Stimulated activated CD4-positive, alpha-beta T cell treated with anti-CD3 and anti-CD28 coated beads, Interleukin-15, amount 100 ng/mL, for 24 hours (primary cell): Measurements from ENCODE around the gene B4GALT3.
A peak's percentile ranks its signal among the peaks of the same experiment; 100 is the strongest.

Source experiments
- DNase-seq: peaks from one replicate; pipeline ENCODE4 v3.0.0-alpha.2; 2020

B4GALT3 gene

DNA sequence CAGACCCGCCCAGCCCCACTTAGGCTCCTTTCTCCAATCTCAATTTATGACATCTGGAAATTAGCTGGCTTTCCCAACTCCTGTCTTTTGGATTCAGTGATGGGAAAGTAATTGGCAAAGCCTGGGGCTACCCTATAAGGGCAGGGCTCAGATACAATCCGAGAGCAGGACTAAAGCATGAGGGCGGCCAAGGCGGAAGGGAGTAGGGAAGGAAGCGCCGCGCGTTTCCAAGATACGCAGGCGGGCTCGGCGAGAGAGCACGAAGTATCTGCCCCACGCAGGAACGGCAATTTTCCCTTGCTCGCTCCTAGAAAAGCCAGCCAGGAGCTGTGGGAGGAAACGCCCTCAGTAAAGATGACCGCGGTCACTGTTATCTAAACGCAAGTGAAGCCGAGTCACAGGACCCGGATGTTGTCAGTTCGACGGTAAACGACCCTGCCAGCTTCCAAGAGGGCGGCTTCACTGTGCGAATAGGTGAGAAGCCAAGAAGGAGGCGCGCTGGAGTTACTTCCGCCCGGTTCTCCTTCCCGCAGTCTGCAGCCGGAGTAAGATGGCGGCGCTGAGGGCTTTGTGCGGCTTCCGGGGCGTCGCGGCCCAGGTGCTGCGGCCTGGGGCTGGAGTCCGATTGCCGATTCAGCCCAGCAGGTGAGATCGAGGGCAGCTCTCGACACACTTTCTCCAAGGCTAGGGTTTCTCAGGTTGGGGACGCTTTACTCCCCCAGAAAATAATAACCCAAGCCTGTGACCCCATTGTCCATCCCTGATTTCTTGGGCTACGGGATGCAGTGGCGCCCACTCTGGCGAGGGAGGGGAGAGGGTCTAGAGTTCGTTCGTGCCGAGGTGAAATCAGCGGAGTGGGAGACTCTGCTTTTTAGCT, 24.8 kb upstream of the B4GALT3 start, which contains the start of gene NDUFS2:
NDUFS2 (plus strand) TSS at position 532 of the 877 bp plus-strand sequence; CDS start at position 551, 19 bp downstream.
- DNase-seq, result peak; percentile 97

DNA sequence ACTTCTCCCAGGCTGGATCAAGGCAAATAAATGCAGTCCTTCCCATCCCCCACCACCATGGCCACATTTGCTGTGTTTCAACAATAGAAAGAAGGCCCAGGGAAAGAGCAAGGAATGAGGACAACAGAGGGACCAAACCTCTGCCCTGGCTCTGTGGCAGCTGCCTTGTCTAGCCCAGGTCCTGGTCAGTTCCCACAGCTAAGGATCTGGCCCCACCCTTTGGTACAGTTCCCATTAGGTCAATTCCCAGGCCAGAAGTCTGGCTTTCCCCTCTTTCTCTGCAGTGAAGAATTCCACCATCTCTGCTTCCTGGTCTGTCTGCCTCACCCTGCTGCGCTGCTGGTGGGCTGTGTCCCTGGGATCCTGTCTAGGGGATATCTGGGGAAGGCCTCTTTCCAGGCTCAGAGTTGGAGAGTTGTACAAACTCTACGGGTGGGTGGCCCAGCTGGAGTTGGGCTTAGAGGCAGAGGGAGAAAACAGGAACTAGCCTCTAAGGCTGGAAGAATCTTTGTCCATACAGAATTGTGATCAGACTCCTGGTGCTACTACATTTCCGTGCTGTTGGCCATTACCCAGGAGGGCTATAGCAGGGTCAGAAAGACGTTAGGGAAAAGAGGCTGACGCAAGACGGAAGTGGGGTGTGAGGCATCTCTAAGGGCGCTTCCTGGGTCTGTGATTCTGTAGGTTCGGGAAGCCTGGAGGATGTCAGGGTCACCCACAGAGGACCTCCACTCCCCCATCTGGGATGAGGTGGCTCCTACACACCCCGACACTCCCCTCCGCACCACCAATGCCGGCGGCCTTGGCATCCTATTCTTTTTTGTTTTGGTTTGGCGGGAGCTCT, 23.9 kb upstream of the B4GALT3 start:
- DNase-seq, result no peak

DNA sequence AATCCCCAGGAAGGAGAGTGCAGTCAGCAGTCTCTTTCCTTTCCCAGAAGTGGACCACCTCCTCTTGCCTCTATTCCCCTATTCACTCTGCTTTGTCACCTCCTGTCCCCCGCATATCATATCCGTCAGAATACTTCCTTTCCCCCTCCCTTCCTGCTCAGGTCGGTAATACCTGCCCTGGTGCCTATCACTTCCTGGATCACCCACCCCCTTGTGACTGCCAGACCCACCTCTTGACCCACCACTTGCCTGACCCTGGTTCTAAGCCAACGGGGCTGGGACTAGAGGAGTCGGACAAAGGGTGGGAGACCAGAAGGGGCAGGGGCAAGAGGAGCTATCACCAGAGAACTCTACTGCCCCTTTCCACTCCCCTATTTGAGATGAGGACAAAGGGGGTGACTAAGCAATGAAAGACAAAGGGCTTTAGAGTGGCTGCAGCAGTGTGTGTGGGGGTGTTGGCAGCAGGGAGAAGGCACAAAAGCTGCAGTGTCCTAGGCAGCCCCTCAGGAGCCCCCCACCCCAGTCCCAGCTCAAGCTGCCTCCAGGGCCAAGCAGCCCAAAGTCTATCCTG, 23.2 kb upstream of the B4GALT3 start:
- no peak for DNase-seq

DNA sequence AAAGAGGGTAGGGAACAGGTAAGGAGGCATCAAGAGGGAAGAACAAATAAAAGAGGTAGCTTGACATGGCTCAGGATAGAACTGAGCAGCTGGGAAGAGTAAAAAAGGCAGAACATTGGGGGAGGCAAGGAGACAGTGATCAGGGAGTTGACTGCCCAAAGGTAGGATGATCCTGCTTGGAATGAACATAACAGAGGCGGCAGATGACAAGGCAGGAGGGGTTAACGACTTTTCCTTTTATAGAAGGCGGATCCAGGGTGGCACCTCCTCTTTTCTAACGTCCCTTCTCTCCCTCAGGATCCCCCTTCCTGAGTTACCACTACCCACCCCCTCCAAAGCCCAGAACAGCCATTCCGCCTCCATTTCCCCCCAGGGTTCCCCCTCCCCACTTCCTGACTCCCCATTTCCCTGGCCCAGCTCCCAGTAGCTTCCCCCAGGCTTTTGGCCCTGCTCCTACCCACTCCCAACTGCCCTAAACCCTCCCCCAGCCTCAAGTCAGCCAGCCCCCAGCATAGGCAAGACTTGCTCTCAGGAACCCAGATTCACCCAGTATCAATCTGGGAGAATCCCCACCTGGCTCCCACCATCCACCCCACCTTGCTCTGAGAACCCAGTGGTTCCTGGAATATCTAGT, 22.3 kb upstream of the B4GALT3 start:
- no peak for DNase-seq

DNA sequence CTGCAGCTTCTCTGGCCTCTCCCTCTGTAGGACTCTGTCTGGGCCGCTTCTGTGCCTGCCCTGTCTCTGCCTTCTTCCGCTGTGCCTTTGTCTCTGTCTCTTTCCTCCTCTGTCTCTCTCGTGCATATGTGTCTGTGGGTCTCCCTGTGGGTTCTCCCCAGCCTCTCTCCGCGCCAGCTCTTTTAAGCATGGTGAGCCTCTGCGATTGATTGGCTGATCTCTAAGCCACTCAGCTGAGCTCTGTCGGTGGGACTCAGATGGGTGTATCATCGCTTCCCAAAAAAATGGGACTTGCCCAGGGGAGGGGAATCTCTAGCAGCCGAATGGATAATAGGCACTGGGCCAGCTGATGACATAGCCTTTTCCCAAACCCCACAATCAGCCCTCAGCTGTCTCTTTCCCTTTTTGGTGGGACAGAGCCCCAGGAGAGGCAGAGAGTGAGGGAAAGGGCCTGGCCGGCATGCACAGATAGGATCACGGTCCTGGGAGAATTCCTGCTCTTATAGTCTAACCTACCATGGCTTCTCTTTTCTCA, 21.7 kb upstream of the B4GALT3 start, which contains the start of gene ADAMTS4:
ADAMTS4 (minus strand) TSS at position 158 of the 535 bp plus-strand sequence. CDS start 427 bp downstream, outside the sequence.
- no peak for DNase-seq

DNA sequence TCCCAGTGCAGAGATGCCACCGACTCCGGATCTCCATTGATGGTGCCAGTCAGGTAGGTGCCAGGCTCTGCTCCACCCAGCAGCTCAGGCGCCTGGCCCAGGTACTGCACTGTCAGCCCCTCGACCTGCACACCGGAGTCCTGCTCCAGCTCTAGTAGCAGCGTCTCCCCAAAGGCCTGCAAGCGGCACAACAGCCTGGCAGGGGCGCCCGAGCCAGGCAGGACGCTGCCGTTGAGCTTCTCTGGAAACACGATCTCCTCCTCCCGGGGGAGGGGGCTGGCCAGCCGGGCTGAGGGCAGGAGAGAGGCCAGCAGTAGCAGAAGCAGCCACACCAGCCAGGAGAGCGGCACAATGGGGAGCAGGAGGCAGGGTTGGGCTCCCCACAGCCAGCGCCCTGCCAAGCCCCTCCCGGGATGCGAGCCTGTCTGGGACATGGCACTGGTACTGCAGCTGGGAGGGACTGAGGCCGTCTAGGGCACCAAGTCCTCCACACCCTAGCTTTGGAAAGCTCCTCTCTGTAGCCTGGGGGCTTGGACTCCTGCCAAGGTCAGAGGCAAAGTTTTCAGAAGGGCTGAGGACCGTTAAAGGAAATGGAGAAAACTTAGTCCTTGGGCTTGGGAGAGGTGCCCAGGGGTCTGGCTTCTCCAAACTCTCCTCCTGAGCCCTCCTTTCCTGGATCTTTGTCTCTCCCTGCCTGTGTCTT, 21.0 kb upstream of the B4GALT3 start:
- no peak for DNase-seq

DNA sequence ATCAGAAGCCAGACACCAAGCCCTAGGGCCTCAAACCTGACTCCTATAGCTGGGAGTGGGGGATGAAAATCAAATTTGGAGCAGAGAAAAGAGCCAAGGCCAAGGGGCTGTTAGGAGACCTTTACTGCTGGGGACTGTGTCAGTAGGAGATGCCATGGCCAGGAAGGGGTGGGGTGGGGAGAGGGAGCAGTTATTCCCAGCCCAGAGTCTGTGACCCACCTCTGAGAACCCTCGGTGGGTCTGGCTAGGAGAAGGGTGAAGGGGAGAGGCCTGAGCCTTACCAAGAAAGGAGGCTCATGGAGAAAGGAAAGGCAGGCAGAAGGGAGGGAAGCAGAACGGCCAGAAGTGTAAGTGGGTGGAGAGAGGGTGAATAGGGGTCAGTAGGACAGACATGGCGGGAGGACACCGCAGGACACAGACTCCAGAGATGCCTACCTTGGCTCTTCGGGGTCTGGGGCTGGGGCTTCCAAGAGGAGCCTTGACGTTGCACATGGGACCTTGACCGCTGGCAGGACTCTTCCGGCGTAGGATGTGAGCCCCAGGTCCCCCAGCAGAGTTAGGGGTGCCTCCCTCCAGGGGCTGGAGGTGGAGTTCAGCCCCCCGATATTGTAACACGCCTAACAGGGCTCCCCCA, 20.4 kb upstream of the B4GALT3 start:
- no peak for DNase-seq

DNA sequence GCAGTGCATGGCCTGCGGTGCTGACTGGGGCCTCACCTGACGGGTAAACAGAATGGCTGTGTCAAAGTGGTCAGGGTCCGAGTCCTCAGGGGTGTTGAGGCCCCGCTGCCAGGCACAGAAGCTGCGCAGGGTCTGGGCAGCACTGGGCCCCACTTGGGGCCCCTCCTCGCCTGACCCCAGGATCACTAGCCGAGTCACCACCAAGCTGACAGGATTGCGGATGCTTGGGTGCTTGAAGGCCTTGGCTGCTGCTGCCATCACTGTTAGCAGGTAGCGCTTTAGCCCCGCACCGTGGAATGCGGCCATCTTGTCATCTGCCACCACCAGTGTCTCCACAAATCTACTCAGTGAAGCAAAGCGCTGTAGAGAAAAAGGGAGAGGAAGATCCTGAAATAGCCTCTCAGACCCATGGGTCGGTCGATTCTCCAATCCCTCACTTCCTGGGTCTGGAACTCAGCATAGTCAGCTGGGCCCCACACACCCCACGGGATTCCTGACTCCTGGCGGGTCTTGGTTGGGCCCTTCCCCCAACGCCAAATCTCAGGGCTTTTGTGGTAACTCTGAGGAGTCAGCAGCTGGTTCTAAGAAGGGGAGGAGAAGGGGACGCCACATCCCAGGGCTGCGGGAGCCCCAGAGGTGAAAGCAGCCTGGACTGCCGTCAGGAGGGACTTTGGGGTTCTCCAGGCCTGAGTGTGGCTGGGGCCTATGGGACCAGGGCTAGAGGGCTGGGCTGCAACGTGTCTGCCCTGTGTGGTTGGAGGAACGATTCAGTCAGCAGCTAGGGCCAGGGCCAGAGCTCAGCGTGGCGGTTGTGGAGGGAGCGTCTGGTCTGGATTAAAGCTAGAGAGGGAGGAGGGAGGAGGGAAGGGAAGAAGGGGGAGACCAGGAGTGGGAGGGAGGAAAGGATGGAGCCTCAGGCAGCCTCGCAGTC, 19.5 kb upstream of the B4GALT3 start:
- DNase-seq, result no peak

DNA sequence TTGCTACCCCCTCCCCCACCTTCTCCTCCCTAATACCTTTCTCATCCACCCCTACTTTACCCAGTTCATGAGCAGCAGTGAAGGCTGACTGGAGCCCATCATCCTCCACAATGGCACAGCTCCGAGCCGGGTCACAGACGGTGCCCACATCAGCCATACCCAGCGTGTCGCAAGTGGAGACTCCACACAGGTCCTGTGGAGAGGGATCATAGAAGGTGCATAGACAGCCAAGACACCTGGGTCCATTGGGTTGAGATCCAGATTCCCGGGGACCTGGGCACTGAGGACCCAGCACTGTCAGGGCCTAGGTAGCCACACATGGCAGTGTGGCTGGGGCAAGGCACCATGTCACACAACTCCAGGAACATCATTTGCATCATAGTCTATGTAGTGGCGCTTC, 18.8 kb upstream of the B4GALT3 start:
- DNase-seq, result no peak

DNA sequence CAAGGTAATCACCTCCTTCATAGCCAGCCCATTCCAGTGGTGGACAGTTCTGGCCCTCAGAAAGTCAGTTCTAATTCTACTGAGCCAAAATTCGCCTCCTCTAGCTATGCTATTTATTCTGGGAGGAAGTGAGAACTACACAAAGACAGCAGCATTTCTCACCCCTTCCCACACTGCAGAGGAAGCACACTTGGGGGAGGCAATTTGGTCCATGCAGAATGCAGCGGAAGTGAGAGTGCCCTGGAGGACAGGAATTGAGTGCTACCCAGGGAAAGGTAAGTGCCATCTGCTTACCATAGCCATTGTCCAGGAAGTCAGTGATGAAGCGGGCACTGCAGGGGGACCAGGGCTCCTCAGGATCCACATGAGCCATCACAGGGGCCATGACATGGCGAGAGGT, 17.9 kb upstream of the B4GALT3 start:
- DNase-seq, result no peak

DNA sequence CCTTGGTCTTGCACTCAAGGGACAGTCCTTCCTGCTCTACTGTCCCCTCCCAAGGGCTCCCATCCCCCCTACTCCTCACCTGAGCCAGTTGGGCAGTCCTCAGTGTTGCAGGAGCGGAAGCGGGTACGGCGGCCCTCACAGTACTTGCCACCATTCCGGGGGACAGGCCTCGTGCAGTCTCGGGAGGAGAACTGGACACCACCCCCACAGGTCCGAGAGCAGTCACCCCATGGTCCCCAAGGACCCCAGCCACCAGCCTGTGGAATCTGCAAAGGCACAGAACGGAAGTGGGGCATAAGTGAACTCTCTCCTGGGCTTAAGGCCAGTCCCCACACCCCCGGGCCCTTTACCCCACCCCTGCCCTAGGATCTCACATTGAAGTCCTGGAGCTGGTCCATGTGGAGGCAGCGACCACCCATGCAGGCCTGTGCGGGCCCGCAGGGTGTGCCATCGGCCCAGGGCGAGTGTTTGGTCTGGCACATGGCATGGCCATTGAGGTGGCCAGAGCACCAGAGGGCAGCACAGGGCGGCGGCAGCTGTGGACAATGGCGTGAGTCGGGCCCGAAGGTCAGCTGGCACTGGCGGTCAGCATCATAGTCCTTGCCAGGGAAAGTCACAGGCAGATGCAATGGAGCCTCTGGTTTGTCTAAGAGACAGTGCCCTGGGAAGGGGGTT, 16.4 kb upstream of the B4GALT3 start:
- no peak for DNase-seq

DNA sequence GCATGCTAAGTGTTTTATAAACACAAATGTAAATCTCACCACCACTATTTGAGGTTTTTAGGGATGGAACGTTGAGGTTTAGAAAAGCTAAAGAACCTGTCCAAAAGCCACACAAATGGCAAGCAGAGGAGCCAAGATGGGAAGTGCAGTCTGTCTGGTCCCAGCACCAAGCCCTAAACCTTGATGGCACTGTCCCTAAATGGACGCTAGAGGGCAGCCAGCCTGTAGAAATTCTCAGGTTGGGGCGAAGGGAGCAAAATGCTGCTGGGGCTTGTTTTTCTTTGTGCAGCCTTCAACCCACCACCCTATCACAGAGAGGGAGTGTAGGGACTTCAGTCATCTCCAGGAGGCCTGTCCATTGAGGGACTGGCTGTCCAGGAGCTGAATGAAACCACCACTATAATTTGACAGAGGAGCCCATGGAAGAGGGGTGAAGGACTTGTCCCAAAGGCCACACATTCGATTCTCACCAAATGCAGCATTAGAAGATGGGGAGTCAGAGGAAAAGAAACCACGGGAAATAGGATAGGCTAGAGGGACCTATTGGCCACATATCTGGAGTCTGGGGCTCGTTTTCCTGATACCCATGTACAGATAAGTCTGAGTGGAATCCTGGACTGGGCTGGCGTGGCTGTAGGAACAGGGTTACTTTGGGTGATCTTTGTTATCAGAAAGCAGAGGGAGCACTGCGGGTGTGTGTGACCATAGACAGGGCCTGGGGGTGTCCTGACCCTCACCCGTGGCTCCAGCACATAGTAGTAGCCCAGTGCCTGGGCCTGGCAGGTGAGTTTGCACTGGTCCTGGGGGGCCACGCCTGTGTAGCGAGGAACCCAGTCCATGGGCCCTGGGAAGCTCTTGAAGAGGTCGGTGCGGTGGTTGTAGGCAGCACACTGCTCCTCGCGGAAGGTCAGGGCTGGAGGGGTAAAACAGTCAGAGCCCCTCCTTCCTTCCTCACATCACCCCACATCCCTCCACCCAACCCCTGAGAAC, 15.5 kb upstream of the B4GALT3 start:
- DNase-seq, result peak; percentile 73

DNA sequence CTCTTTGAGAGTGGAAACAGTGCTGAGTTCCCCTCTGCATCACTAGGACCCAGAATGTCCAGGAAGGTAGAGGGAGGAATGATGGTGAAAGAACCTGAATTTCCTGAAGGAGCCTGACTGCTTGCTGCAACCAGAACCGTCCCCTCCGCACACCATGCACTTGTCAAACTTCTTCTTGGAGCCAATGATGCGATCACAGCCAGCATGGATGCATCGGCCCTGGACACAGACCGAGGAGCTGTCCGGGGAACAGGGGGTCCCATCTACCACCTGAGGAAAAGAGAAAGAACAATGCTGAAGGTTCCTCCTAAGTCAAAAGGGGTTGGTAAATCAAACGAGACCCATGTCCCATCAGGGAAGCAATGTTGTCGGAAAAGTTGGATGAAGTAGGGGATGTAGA, 14.7 kb upstream of the B4GALT3 start:
- no peak for DNase-seq

DNA sequence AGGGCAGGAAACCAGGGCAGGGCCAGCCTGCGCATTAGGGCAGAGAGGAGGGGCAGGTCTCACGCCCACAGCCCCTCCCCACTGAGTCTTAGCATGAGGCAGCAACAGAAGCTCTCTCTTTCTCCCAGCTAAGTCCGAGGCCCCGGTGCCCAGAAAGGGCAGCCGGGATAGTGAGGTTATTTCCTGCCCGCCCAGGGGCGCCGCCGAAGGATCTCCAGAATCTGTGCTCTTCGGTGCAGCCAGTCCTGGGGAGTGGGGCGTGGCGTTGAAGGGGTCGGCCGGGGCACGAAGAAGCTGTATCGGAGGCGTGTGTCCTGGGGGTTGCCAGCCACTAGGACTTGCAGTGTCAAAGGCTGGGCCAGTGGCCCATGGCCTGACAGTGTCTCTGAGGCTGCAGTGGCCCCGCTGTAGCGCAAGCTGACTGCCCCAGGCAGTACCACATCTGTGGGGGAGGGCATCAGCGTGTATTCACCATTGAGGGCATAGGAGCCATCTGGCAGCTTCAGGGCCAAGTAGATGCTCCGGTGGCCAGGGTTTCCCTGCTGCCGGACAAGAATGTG, 13.7 kb upstream of the B4GALT3 start:
- no peak for DNase-seq

DNA sequence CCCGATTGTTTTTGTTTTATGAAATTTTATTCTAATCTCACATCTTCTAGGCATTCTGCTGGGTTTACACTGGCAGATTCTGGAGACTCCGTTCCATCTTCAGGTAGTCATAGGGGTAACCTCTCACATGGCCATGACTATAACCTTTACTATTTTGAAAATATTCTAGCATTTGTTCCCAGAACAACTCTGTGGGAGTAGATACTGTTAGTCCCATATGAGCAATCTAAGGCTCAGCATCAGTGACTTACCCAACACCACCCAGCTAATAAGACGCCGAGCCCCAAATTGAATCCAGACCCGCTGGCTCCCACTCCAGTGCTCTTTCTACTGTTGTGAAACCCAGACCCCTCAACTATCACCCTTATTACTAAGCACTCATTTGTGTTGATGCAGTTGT, 11.7 kb upstream of the B4GALT3 start:
- no peak for DNase-seq

DNA sequence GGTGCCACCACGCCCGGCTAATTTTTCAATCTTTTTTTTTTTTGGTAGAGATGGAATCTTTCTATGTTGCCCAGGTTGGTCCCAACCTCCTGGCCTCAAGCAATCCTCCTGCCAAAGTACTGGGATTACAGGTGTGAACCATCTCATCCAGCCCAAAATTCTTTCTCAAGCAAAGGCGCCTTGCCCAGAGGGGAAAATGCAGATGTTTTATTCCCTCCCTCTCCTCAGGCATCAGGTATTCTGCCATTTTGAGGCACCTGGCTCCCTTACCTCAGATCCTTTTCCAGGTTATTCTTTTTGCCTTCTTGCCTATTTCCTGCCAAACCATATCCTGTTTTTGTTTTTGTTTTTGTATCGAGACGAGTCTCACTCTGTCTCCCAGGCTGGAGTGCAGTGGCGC, 11.1 kb upstream of the B4GALT3 start:
- no peak for DNase-seq

DNA sequence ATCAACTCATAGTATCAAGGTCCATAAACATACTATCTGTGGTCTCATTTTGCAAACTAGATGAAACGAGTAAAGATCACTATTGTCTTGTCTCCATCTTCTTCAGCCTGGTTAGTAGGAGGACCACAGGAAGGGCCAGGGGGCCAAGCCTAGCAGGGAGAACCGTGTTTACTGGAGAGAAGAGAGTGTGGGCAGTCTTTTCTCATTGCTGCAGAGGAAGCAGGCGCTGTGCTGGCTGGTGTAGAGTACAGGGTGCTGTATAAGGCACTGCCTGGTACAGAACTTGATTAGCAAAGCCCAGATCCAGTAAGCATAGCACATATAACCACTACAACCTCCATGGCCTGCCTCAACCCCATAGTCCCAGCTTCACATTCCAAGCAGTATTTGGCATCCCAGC, 10.0 kb upstream of the B4GALT3 start:
- DNase-seq, result no peak

DNA sequence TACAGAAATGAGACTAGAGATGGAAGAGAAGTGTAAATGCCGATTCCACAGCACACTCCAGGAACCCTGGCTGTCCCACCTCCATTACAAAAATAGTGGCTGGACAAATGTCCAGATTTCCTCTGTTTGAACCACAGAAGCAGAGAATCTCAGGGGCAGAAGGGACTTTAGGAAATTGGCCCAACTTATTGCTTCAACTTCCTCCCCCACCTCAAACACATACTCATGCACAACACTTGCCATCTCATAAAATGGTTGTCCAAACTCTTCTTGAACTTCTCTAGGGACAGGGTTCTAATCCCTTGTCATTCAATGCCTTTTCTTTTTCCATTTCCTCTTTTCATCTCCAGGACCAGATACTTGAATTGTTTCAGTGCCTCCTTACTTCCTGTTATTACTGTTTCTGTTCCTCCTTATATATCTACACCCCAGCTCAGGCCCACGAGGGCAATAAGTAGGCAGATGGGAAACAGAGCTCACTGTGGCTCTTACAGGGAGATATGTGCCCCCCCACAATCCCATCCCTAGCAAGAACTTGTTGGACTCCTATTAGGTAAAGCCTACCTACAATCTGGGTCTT, 8.5 kb upstream of the B4GALT3 start:
- no peak for DNase-seq
